HG03280 (cell line): Measurements from ENCODE around the gene TAF11L13.
"Not testable (repeated sequence)": the region's sequence is repeated elsewhere in the genome, so short reads cannot be mapped to it uniquely, and the experiment has no call there.

Experiments
- ATAC-seq: cut with Tn5 transposase; IDR thresholded peaks from one replicate; pipeline ENCODE4 v1.9.1; 2021; ENCODE audit warnings: mild to moderate bottlenecking, moderate library complexity; ENCODE audit not compliant: unreplicated experiment

Gene TAF11L13

GRCh38 chr5:17631788-17632187 lies at the start of gene TAF11L13:
Gene TAF11L13 (plus strand): TSS chr5:17632088.
- not testable (repeated sequence) for ATAC-seq

DNA sequence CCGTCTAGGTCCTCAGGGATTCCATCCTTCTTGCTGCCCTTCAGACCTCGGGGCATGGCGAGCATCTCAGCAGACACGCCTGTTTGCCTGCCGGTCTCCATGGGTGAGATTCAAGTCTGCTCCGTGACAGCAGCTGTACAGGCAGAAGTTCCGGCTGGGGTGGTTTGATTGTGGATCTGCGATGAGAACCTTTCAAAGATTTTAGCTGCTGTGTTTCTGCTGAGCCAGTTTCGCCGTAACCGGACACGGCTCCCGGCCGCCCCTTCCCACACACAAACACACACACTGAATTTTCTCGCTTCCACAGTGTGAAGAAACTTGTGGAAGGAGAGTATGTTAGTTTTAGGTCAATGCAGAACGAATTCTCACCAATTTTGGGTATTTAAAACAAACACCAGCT lies 46.2 kb upstream of the TAF11L13 start, which contains the start of gene TAF11L7:
Gene TAF11L7 (minus strand): TSS at position 101 of the 400 bp plus-strand sequence.
- not testable (repeated sequence) for ATAC-seq

GRCh38 chr5:17590860-17591259 lies 41.0 kb upstream of the TAF11L13 start, which contains the start of gene TAF11L8:
Gene TAF11L8 (minus strand): TSS chr5:17590960.
- not testable (repeated sequence) for ATAC-seq

- ATAC-seq, result not testable (repeated sequence)
These were observed 37.6 kb upstream of the TAF11L13 start, which contains the start of gene TAF11L9 for GRCh38 chr5:17594255-17594654. Gene TAF11L9 (minus strand): TSS chr5:17594394.

- ATAC-seq, result not testable (repeated sequence)
These were observed 34.2 kb upstream of the TAF11L13 start, which contains the start of gene TAF11L10 for GRCh38 chr5:17597728-17598127. Gene TAF11L10 (minus strand): TSS chr5:17597828.

GRCh38 chr5:17603880-17604279 lies 28.0 kb upstream of the TAF11L13 start, which contains the start of gene TAF11L11:
Gene TAF11L11 (plus strand): TSS chr5:17604183.
- not testable (repeated sequence) for ATAC-seq

- no peak for ATAC-seq
These were observed 26.9 kb upstream of the TAF11L13 start for GRCh38 chr5:17604951-17605350.

GRCh38 chr5:17607461-17607860 lies 24.4 kb upstream of the TAF11L13 start:
- ATAC-seq, result not testable (repeated sequence)

DNA sequence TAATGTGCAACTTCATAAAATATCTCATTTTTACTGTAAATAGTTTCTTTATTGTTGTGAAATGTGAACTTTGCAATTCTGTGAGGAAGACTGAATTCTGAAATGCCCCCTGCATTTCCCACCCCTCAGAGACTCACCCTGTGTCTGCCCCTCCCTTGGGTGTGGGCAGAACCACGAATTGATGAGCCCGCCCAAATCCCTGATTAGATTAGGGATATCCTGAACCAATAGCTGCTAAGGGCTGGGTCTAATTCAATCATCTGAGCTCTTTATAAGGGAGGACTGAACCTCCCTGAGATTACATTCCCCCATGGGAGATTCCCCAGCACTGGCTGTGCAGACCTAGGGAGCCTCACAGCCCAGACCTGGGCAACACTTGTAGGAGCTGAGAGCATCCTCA lies 21.8 kb upstream of the TAF11L13 start, which contains the start of gene TAF11L12:
Gene TAF11L12 (plus strand): TSS at position 301 of the 400 bp plus-strand sequence.
- ATAC-seq, result not testable (repeated sequence)

- ATAC-seq, result no peak
These were observed 16.8 kb upstream of the TAF11L13 start for GRCh38 chr5:17614872-17615605.

GRCh38 chr5:17619354-17619753 lies 12.5 kb upstream of the TAF11L13 start:
- ATAC-seq, result no peak

DNA sequence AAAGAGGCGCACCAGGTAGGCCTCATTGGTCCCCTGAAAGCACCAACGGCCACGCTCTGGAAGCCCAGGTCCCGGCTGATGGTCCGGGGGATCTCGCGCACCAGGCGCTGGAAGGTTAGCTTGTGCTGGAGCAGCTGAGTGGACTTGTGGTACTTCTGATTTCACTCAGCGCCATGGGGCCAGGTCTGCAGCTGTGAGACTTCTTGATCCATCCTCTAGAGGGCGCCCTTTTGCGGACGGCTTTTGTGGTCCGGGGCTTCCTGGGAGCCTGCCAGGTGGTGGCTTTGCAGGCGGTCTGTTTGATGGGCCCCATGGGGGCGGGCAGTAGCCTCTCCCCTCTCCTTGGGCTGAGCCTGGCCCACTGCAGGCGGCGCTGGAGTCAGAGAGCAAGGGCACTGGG lies 11.3 kb upstream of the TAF11L13 start:
- no peak for ATAC-seq

DNA sequence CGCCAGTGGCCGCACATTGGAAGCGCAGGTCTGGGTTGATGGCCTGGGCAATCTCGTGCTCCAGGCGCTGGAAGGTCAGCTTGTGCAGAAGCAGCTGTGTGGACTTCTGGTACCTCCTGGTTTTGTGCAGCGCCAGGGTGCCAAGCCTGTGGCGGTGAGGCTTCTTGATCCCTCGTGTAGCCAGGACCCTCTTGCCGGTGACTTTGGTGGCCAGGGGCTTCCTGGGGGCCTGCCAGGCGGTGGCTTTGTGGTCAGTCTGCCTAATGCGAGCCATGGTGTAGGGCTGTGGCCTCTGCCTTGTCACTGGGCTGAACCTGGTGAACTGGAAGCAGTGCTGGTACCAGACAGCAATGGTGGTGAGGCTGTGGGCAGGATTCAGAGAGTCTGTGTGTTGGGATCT lies 6.2 kb upstream of the TAF11L13 start:
- no peak for ATAC-seq

DNA sequence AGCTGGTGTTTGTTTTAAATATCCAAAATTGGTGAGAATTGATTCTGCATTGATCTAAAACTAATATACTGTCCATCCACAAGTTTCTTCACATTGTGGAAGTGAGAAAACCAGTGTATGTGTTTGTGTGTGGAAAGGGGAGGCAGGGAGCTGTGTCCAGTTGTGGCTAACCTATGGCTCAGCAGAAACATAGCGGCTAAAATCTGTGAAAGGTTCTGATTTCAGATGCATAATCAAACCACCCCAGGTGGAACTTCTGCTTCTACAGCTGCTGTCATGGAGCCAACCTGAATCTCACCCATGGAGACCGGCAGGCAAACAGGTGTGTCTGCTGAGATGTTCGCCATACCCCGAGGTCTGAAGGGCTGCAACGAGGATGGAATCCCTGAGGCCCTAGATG lies 2.3 kb downstream of the TAF11L13 start, which contains the start of gene TAF11L14:
Gene TAF11L14 (plus strand): TSS at position 301 of the 400 bp plus-strand sequence.
- no peak for ATAC-seq

DNA sequence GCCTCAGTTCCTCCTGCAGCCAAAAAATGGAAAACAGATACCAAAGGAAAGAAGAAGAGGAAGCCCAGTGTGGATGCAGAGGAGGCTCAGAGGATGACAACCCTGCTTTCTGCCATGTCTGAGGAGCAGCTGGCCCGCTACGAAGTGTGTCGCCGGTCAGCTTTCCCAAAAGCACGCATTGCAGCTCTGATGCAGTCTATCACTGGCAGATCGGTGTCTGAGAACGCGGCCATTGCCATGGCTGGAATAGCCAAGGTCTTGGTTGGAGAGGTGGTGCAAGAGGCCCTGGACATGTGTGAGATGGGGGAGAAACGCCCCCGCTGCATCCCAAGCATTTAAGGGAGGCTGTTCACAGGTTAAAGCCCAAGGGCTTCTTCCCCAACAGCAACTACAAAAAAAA lies 17.3 kb downstream of the TAF11L13 start:
- ATAC-seq, result not testable (repeated sequence)

DNA sequence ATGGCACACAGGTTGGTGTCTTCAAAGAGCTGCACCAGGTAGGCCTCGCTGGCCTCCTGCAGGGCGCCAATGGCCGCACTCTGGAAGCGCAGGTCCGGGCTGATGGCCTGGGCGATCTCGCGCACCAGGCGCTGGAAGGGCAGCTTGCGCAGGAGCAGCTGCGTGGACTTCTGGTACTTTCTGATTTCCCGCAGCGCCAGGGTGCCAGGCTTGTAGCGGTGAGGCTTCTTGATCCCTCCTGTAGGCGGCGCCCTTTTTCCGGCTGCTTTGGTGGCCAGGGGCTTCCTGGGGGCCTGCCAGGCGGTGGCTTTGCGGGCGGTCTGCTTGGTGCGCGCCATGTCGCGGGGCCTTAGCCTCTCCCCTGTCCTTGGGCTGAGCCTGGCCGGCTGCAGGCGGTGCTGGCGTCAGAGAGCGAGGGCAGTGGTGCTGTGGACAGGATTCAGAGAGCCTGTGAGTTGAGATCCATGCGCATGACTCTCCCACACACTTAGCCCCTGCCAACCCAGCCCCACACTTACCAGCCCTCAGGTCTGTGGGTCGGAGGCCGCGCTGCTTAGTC lies 23.4 kb downstream of the TAF11L13 start:
- ATAC-seq, result not testable (repeated sequence)

GRCh38 chr5:17655921-17656320 lies 24.0 kb downstream of the TAF11L13 start:
- ATAC-seq, result no peak

- no peak for ATAC-seq
These were observed 31.3 kb downstream of the TAF11L13 start for GRCh38 chr5:17663182-17663581.

GRCh38 chr5:17665836-17666235 lies 33.9 kb downstream of the TAF11L13 start:
- no peak for ATAC-seq

GRCh38 chr5:17666726-17667235 lies 34.9 kb downstream of the TAF11L13 start:
- no peak for ATAC-seq

DNA sequence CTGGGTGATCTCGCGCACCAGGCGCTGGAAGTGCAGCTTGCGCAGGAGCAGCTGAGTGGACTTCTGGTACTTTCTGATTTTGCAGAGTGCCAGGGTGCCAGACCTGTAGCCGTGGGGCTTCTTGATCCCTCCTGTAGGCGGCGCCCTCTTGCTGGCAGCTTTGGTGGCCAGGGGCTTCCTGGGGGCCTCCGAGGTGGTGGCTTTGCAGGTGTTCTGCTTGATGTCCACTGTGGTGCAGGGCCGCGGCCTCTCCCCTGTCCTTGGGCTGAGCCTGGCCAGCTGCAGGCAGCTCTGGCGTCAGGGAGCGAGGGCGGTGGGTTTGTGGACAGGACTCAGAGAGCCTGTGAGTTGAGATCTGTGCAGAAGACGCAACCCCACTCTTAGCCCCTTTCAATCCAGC lies 38.5 kb downstream of the TAF11L13 start:
- no peak for ATAC-seq
